GM19324 (cell line): Measurements from ENCODE around the gene STUB1.

Experiments used
- ATAC-seq: cut with Tn5 transposase; IDR thresholded peaks from one replicate; pipeline ENCODE4 v1.9.1; 2021; ENCODE audit warnings: mild to moderate bottlenecking, moderate library complexity; ENCODE audit not compliant: unreplicated experiment, low FRiP score

The STUB1 gene

GRCh38 chr16:692356-693108 lies 12.3 kb downstream of the STUB1 start:
- ATAC-seq = no peak

GRCh38 chr16:693364-693763 lies 13.2 kb downstream of the STUB1 start:
- ATAC-seq = no peak

- ATAC-seq = no peak
Observed at GRCh38 chr16:693766-694165, 13.6 kb downstream of the STUB1 start.

- no peak for ATAC-seq
Observed at GRCh38 chr16:694187-694862, 14.1 kb downstream of the STUB1 start.

GRCh38 chr16:694863-695354 lies 14.7 kb downstream of the STUB1 start:
- no peak for ATAC-seq

- ATAC-seq = no peak
Observed at GRCh38 chr16:695355-696089, 15.3 kb downstream of the STUB1 start.

- ATAC-seq = no peak
Observed at GRCh38 chr16:698911-699671, 18.9 kb downstream of the STUB1 start.

- no peak for ATAC-seq
Observed at GRCh38 chr16:700684-701584, 20.7 kb downstream of the STUB1 start.

GRCh38 chr16:702341-702740 lies 22.1 kb downstream of the STUB1 start:
- no peak for ATAC-seq

GRCh38 chr16:703406-703805 lies 23.2 kb downstream of the STUB1 start:
- ATAC-seq = no peak

GRCh38 chr16:704047-704446 lies 23.8 kb downstream of the STUB1 start:
- ATAC-seq = no peak

- ATAC-seq = no peak
Observed at GRCh38 chr16:704552-705380, 24.6 kb downstream of the STUB1 start.

- ATAC-seq = no peak
Observed at GRCh38 chr16:705431-706188, 25.4 kb downstream of the STUB1 start, which contains the start of gene FBXL16. TSS of gene FBXL16 (minus strand) at chr16:705801. CDS start at chr16:697405, 8,396 bp downstream.

- ATAC-seq = no peak
Observed at GRCh38 chr16:706189-707061, 26.2 kb downstream of the STUB1 start.

GRCh38 chr16:707062-707538 lies 26.9 kb downstream of the STUB1 start:
- ATAC-seq = no peak

- ATAC-seq = no peak
Observed at GRCh38 chr16:708019-708418, 27.8 kb downstream of the STUB1 start.

GRCh38 chr16:708959-709358 lies 28.7 kb downstream of the STUB1 start:
- ATAC-seq = no peak
